Keratinocyte (primary cell): ENCODE data around the gene TFCP2L1. TPM values are rescaled to one million over a fixed set of nuclear protein-coding genes. Genes with fewer than 3 reads are reported as not detected.

Experiments used
- DNase-seq: peaks from one replicate; pipeline ENCODE4 v3.0.0-alpha.2; 2011; ENCODE audit warnings: low read depth, missing footprints, low spot score
- FAIRE-seq: peaks from 2 replicates; lab custom pipeline; 2011; peaks lifted over from hg19 to GRCh38; lab: Jason Lieb, UNC
- H2AFZ ChIP-seq: 2 replicates; pipeline ENCODE4 v1.6.0; 2012; ENCODE audit warnings: low read length, control low read depth, inconsistent platforms; ENCODE audit not compliant: control insufficient read depth
- H3K27ac ChIP-seq: 2 replicates; pipeline ENCODE4 v1.5.1; 2011; ENCODE audit warnings: low read length; ENCODE audit not compliant: control insufficient read depth, insufficient read depth
- H3K27me3 ChIP-seq: 3 replicates; pipeline ENCODE4 v1.6.0; 2011; ENCODE audit warnings: low read length; ENCODE audit not compliant: control insufficient read depth, insufficient read depth; ENCODE audit errors: extremely low read depth
- H3K36me3 ChIP-seq, 2 experiments: 2 replicates in 1 of 2; 3 replicates in 1 of 2; pipeline ENCODE4 v1.5.1; 2011; ENCODE audit warnings: low read length in 2 of 2, mild to moderate bottlenecking in 1 of 2; ENCODE audit not compliant: control insufficient read depth in 2 of 2, insufficient read depth in 2 of 2; ENCODE audit errors: extremely low read depth in 1 of 2
- H3K4me1 ChIP-seq: 3 replicates; pipeline ENCODE4 v1.5.1; 2011; ENCODE audit warnings: low read length; ENCODE audit not compliant: control insufficient read depth, insufficient read depth; ENCODE audit errors: extremely low read depth
- H3K4me2 ChIP-seq: 3 replicates; pipeline ENCODE4 v1.6.0; 2011; ENCODE audit warnings: low read depth, low read length; ENCODE audit not compliant: control insufficient read depth, insufficient read depth; ENCODE audit errors: extremely low read depth
- H3K4me3 ChIP-seq, 3 experiments: fragments of 200-600 bp in 1 of 3; sonication (generic) in 1 of 3; 2 replicates in 2 of 3; 3 replicates in 1 of 3; pipeline ENCODE4 v1.5.1; 2011 to 2016; ENCODE audit warnings: low read length in 3 of 3, mild to moderate bottlenecking in 3 of 3, control low read depth in 2 of 3, inconsistent platforms in 1 of 3, low read depth in 1 of 3, mixed read lengths in 1 of 3, mixed run types in 1 of 3, moderate library complexity in 1 of 3; ENCODE audit not compliant: control insufficient read depth in 2 of 3, insufficient read depth in 2 of 3; ENCODE audit errors: extremely low read depth in 1 of 3
- H3K79me2 ChIP-seq: 2 replicates; pipeline ENCODE4 v1.6.0; 2012; ENCODE audit warnings: low read length; ENCODE audit not compliant: control insufficient read depth, insufficient read depth
- H3K9ac ChIP-seq: 3 replicates; pipeline ENCODE4 v1.6.0; 2011; ENCODE audit warnings: low read length; ENCODE audit not compliant: control insufficient read depth, insufficient read depth; ENCODE audit errors: extremely low read depth
- H3K9me1 ChIP-seq: 3 replicates; pipeline ENCODE4 v1.6.0; 2011; ENCODE audit warnings: low read length; ENCODE audit not compliant: control insufficient read depth, insufficient read depth; ENCODE audit errors: extremely low read depth
- H3K9me3 ChIP-seq: 2 replicates; pipeline ENCODE4 v1.5.1; 2012; ENCODE audit warnings: low read depth, low read length; ENCODE audit not compliant: control insufficient read depth
- H4K20me1 ChIP-seq: 3 replicates; pipeline ENCODE4 v1.6.0; 2011; ENCODE audit warnings: low read length; ENCODE audit not compliant: control insufficient read depth, insufficient read depth; ENCODE audit errors: extremely low read depth
- EZH2 ChIP-seq: IDR thresholded peaks from one replicate; pipeline ENCODE4 v1.6.1; 2012; ENCODE audit warnings: inconsistent platforms, mild to moderate bottlenecking, low read length, moderate library complexity
- dilution Hi-C: fragments of 300-500 bp; cut with MboI; formaldehyde crosslinking; loops from one replicate; pipeline ENCODE4 v1.7.0; 2020; ENCODE audit warnings: low sequenced_read_pairs; ENCODE audit not compliant: extremely low pct_ligation_motif_present
- polyA plus RNA-seq, 5 experiments: library from polyadenylated mRNA; depleted of rRNA in 3 of 5; stranded (reverse) in 3 of 5; stranded (forward) in 1 of 5; unstranded in 1 of 5; fragments of >200 nt; gene quantifications; 1 replicate in 1 of 5; 2 replicates in 3 of 5; 3 replicates in 1 of 5; pipeline versions ENCODE4 v1.2.1 to v1.2.3, GENCODE V29; 2011 to 2012; ENCODE audit warnings: missing spikeins in 2 of 5, low read depth in 1 of 5, low replicate concordance in 1 of 5
- TF ChIP-seq, protein P1 (sequence below), 3 experiments: IDR thresholded peaks in 1 of 3; conservative IDR thresholded peaks in 1 of 3; optimal IDR thresholded peaks in 1 of 3; 2 replicates in 2 of 3; 3 replicates in 1 of 3; pipeline versions ENCODE3 to v1.5.1; 2011; ENCODE audit warnings: low read length in 3 of 3, mild to moderate bottlenecking in 3 of 3, moderate library complexity in 2 of 3, control low read depth in 1 of 3, inconsistent platforms in 1 of 3; ENCODE audit not compliant: insufficient read depth in 2 of 3; ENCODE audit errors: extremely low read depth in 1 of 3

The TFCP2L1 gene
- polyA plus RNA-seq, 1 donor (not counting 4 experiments of a cell fraction or from before 2014, with no cell fraction given): 29.4 TPM

DNA sequence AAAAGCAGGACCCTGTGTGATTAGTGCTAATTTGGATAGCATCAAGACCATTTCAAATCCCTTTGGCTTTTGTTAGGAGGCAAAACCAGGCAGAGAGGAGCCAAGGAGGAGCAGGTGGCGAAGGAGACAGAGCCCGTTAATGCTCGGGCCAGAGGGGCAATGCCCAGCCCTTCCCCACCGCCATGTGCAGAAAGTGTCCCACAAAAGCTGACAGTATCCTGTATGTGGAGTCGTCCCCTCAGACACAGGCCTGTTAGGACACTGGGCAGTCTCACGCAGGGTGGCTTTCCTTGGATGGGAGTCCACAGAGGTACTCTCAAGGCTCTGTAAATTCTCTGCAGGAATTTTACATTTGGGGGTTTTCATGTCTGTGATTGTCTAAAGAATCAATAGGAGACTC lies 44.8 kb upstream of the TFCP2L1 start:
- Histone ChIP-seq H3K4me2 (no peak overlapping the region), H3K36me3 (no peaks in the 10 kb centered on the region), H2AFZ (no peak overlapping the region), H3K27ac (no peak overlapping the region), H3K27me3 (no peaks in the 10 kb centered on the region), H3K4me3 (no peak overlapping the region), H3K9me1 (no peaks in the 10 kb centered on the region), H3K79me2 (no peaks in the 10 kb centered on the region), H4K20me1 (no peaks in the 10 kb centered on the region), H3K4me1 (no peaks in the 10 kb centered on the region), H3K9me3 (no peaks in the 10 kb centered on the region), H3K9ac (no peak overlapping the region)
- dilution Hi-C loops: no loop called here
- FAIRE-seq (no peak), DNase-seq (no peak)
- TF ChIP-seq EZH2: no peak
- TF ChIP-seq, protein P1, sequence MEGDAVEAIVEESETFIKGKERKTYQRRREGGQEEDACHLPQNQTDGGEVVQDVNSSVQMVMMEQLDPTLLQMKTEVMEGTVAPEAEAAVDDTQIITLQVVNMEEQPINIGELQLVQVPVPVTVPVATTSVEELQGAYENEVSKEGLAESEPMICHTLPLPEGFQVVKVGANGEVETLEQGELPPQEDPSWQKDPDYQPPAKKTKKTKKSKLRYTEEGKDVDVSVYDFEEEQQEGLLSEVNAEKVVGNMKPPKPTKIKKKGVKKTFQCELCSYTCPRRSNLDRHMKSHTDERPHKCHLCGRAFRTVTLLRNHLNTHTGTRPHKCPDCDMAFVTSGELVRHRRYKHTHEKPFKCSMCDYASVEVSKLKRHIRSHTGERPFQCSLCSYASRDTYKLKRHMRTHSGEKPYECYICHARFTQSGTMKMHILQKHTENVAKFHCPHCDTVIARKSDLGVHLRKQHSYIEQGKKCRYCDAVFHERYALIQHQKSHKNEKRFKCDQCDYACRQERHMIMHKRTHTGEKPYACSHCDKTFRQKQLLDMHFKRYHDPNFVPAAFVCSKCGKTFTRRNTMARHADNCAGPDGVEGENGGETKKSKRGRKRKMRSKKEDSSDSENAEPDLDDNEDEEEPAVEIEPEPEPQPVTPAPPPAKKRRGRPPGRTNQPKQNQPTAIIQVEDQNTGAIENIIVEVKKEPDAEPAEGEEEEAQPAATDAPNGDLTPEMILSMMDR (optimal IDR thresholded peaks at IDR 0.05 in 1 of 3, IDR thresholded peaks at IDR 0.05 in 1 of 3, conservative IDR thresholded peaks at IDR 0.05 in 1 of 3; ENCODE audit: extremely low read depth in 1 of 3, insufficient read depth in 2 of 3, low read length in 3 of 3): no peak

DNA sequence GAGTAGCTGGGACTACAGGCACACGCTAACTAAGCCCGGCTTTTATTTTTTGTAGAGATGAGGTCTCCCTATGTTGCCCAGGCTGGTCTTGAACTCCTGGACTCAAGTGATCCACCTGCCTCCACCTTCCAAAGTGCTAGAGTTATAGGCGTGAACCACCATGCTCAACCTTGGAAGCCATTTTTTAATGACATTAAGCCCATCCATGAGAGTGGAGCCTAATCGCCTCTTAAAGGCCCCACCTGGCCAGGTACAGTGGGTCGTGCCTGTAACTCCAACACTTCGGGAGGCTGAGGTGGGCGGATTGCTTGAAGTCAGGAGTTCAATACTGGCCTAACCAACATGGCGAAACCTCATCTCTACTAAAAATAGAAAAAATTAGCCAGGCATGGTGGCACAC lies 41.6 kb upstream of the TFCP2L1 start:
- Histone ChIP-seq H3K79me2 (no peaks in the 10 kb centered on the region), H3K4me3 (no peak overlapping the region), H3K4me1 (no peaks in the 10 kb centered on the region), H3K9ac (no peak overlapping the region), H3K27me3 (no peaks in the 10 kb centered on the region), H3K9me1 (no peaks in the 10 kb centered on the region), H3K27ac (no peak overlapping the region), H2AFZ (no peak overlapping the region), H4K20me1 (no peaks in the 10 kb centered on the region), H3K9me3 (no peaks in the 10 kb centered on the region), H3K4me2 (no peak overlapping the region), H3K36me3 (no peaks in the 10 kb centered on the region)
- dilution Hi-C loops: no loop called here
- FAIRE-seq (no peak), DNase-seq (no peak)
- TF ChIP-seq, protein P1 (optimal IDR thresholded peaks at IDR 0.05 in 1 of 3, IDR thresholded peaks at IDR 0.05 in 1 of 3, conservative IDR thresholded peaks at IDR 0.05 in 1 of 3; ENCODE audit: extremely low read depth in 1 of 3, insufficient read depth in 2 of 3, low read length in 3 of 3): no peak
- no peak for TF ChIP-seq EZH2
